ENCODE results near the gene TIGD3. TPM values are rescaled to one million over a fixed set of nuclear protein-coding genes. Genes with fewer than 3 reads are reported as not detected.

Gene TIGD3
- total and polyA plus RNA-seq, 2 of the 8 experiments (the other 6 are each of a cell fraction or from before 2014, with no cell fraction given) = 1.1 to 1.3 TPM

- TF ChIP-seq FOSL1 (IDR thresholded peaks at IDR 0.05; ENCODE audit: insufficient read depth, low read depth, low read length) (no peak), RAD21 (IDR thresholded peaks at IDR 0.05 in 1 of 2, conservative IDR thresholded peaks at IDR 0.05 in 1 of 2; ENCODE audit: low read depth in 2 of 2, low read length in 2 of 2) (no peak), SP4 (IDR thresholded peaks at IDR 0.05; ENCODE audit: low read length) (no peak), SIN3A (conservative IDR thresholded peaks at IDR 0.05 in 1 of 2, IDR thresholded peaks at IDR 0.05 in 1 of 2; ENCODE audit: low read depth in 1 of 2, low read length in 2 of 2) (no peak), E2F6 (IDR thresholded peaks at IDR 0.05) (no peak), GTF2F1 (IDR thresholded peaks at IDR 0.05; ENCODE audit: borderline replicate concordance, low read depth, low read length) (no peak)
These were observed 29.8 kb downstream of the TIGD3 start (continued) for GRCh38 chr11:65384301-65384889.

All from H1 (cell line).